GM19324 (cell line): ENCODE results near the gene ZNF226.
A peak's percentile ranks its signal among the peaks of the same experiment; 100 is the strongest.
"Not testable (repeated sequence)": the region's sequence is repeated elsewhere in the genome, so short reads cannot be mapped to it uniquely, and the experiment has no call there.

Experiments
- ATAC-seq: cut with Tn5 transposase; IDR thresholded peaks from one replicate; pipeline ENCODE4 v1.9.1; 2021; ENCODE audit warnings: mild to moderate bottlenecking, moderate library complexity; ENCODE audit not compliant: unreplicated experiment, low FRiP score

Gene ZNF226

DNA sequence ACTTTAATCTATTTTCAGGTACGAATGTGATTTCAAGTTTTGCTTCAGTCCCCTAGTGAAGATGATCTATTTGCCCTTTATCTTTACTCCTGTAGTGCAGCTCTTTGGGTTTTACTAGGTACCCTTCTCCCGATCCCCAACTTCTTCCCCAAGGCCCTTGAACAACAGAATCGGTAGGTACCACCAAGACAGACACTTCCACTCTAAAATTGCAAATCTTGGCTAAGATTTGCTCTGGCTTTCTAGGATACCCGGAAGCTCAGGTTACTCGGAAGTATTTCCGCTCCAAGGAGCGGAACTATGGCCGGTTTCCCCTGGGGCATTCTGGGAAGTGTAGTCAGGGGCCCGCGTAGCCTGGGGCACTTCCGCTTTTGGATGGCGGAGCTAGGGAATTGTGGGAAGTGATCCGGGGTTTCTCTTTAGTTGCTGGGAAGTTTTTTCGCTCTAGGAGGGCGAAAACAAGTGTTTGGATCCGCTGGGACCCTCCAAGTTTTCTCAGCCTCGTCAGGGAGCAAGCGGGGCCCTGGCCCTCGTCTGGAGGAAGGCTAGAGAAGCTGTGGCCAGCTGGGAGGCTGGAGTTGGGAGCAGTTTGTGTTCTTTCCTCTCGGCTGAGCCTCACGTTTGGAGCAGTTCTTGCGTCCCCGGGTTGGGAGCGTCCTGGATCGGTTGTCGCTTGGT, 42.4 kb downstream of the ZNF226 start:
- ATAC-seq, result peak; percentile 95

DNA sequence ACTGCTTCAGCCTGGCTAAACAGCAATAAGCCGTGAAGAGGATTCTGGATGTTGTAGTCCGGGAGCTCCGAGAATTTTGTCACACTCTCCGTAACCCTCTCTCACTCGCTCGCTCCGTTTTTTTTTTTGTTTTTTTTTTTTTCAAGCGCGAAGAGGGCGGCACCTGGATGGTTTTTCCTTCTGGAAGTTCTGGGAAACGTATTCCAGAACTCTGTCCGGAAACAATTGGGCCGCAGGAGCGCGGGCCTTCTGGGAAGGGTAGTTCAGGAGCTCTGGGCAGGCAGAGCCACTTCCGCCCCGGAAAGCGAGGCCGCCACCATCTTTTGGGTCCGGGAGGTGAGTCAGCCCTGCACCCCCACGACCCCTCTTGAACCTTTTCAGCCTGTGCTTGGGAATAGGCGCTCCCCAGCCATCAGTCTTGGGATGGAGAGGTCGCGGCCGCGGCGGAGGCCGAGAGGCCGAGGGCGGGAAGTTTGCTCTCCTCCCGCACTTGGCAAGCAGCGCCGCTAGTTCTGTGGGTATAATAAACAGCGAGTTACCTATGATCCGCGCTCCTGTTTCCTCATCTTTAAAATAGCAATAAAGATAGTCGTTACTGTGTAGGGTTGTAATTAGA, 47.5 kb downstream of the ZNF226 start, which contains the start of gene ZNF227:
Gene ZNF227, plus strand, starts transcription at position 283 of the 616 bp plus-strand sequence. CDS start 5,261 bp downstream, outside the sequence.
- ATAC-seq, result peak; percentile 86

DNA sequence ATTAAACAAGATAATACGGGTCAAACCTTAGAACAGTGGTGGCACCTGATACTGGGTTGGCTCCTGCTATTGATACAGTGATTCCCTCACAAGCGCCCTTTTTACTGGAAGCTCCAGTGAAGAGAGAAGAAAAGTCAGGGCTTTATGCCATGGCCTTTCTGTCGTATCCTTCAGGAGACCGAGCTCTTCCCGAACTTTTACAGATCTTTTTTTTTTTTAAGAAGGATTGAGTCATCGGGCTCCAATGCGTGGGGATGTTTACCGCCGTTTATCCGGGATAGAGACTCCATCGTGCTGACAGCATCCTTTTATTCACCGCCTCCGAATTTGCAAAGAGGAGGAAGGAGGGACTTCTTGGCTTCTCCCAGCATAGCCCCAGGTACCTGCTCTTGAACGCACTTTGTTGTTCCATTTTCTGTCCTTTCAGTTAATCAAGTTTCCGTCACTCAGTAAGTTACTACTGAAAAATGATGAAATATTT, 48.0 kb downstream of the ZNF226 start:
- ATAC-seq, result no peak

DNA sequence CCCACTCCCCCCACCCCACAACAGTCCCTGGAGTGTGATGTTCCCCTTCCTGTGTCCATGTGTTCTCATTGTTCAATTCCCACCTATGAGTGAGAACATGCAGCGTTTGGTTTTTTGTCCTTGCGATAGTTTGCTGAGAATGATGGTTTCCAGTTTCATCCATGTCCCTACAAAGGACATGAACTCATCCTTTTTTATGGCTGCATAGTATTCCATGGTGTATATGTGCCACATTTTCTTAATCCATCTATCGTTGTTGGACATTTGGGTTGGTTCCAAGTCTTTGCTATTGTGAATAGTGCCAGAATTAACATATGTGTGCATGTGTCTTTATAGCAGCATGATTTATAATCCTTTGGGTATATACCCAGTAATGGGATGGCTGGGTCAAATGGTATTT, 55.0 kb downstream of the ZNF226 start:
- not testable (repeated sequence) for ATAC-seq

DNA sequence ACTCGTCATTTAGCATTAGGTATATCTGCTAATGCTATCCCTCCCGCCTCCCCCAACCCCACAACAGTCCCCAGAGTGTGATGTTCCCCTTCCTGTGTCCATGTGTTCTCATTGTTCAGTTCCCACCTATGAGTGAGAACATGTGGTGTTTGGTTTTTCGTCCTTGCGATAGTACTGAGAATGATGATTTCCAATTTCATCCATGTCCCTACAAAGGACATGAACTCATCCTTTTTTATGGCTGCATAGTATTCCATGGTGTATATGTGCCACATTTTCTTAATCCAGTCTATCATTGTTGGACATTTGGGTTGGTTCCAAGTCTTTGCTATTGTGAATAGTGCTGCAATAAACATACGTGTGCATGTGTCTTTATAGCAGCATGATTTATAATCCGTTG, 55.9 kb downstream of the ZNF226 start:
- not testable (repeated sequence) for ATAC-seq

DNA sequence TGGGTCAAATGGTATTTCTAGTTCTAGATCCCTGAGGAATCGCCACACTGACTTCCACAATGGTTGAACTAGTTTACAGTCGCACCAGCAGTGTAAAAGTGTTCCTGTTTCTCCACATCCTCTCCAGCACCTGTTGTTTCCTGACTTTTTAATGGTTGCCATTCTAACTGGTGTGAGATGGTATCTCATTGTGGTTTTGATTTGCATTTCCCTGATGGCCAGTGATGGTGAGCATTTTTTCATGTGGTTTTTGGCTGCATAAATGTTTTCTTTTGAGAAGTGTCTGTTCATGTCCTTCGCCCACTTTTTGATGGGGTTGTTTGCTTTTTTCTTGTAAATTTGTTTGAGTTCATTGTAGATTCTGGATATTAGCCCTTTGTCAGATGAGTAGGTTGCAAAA, 56.4 kb downstream of the ZNF226 start:
- ATAC-seq, result not testable (repeated sequence)
